IgD-negative memory B cell (primary cell): Measurements from ENCODE around the gene DEDD2. TPM values are rescaled to one million over a fixed set of nuclear protein-coding genes. Genes with fewer than 3 reads are reported as not detected.

Source experiments
- H3K27ac Mint-ChIP-seq, 3 donors: one replicate each; pipeline ENCODE4 v1.8.0; 2020 to 2022; ENCODE audit warnings: mild to moderate bottlenecking in 3 of 3, mixed read lengths in 3 of 3, moderate library complexity in 1 of 3
- H3K27me3 Mint-ChIP-seq: one replicate; pipeline ENCODE4 v1.8.0; 2021; ENCODE audit warnings: mixed read lengths
- H3K36me3 Mint-ChIP-seq: one replicate; pipeline ENCODE4 v1.8.0; 2020; ENCODE audit warnings: mild to moderate bottlenecking, mixed read lengths
- H3K4me1 Mint-ChIP-seq, 3 donors: one replicate each; pipeline ENCODE4 v1.8.0; 2020 to 2022; ENCODE audit warnings: mixed read lengths in 3 of 3, mild to moderate bottlenecking in 1 of 3
- H3K4me3 Mint-ChIP-seq, 4 donors: one replicate each; pipeline ENCODE4 v1.8.0; 2020 to 2022; ENCODE audit warnings: mild to moderate bottlenecking in 4 of 4, mixed read lengths in 4 of 4, moderate library complexity in 3 of 4
- H3K9me3 Mint-ChIP-seq, 3 donors: one replicate each; pipeline ENCODE4 v1.8.0; 2020 to 2021; ENCODE audit warnings: mixed read lengths in 3 of 3, mild to moderate bottlenecking in 1 of 3
- polyA plus RNA-seq: library from polyadenylated mRNA; unstranded; fragments of 300-500 nt; fragmentation: Illumina TruSeq; gene quantifications from one replicate; pipeline ENCODE4 v1.2.3, GENCODE V29; 2021

The DEDD2 gene
- polyA plus RNA-seq, 1 donor from 2014 or later = 159 TPM

DNA sequence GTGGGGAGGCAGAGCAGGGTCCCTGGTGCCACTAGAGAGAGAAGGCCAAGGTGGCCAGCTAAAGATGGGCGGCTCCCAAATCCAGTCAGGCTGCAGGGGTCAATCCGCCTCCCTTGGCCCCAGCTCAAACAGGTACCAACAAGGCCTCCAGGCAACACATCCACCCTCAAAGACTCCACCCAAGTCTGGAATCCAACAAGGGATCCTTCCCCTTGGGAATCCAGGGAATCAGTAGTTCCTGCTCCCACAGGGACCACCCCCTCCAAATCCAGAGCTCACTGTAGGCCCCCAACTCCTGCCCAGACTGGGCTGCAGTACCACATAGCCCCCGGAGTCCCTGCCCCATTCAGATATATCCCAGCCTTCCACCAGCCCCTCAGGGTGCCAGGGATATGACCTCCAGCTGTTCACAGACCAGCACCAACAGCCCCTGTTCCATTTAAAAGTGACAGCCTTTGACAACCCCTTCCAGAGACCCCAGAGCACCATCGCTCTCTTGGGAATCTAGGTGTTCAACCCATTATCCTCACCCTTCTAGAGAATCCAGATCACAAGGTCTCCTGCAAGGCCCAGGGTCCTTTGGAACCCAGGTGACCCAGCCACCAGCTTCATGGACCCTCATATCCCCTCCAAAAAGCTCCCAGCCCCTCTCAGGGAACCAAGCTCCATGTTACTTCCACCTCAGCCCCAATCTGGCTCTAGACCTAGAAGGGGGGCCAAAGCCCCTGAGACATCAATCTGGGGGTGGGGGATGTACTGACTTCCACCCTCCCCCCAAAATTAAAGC, 34.3 kb upstream of the DEDD2 start:
- no peaks in the 10 kb centered on the region for H3K36me3 Mint-ChIP-seq
- peak overlapping the region in 2 of 3 donors; percentile 83 to 92 for H3K27ac Mint-ChIP-seq
- peaks cover 14 to 18% (median 15%) of the 10 kb centered on the region in 3 donors for H3K4me1 Mint-ChIP-seq
- H3K27me3 Mint-ChIP-seq = peaks cover 9% of the 10 kb centered on the region
- H3K4me3 Mint-ChIP-seq = peak overlapping the region; percentile 75 to 88 (median 81)
- no peaks in the 10 kb centered on the region for H3K9me3 Mint-ChIP-seq

DNA sequence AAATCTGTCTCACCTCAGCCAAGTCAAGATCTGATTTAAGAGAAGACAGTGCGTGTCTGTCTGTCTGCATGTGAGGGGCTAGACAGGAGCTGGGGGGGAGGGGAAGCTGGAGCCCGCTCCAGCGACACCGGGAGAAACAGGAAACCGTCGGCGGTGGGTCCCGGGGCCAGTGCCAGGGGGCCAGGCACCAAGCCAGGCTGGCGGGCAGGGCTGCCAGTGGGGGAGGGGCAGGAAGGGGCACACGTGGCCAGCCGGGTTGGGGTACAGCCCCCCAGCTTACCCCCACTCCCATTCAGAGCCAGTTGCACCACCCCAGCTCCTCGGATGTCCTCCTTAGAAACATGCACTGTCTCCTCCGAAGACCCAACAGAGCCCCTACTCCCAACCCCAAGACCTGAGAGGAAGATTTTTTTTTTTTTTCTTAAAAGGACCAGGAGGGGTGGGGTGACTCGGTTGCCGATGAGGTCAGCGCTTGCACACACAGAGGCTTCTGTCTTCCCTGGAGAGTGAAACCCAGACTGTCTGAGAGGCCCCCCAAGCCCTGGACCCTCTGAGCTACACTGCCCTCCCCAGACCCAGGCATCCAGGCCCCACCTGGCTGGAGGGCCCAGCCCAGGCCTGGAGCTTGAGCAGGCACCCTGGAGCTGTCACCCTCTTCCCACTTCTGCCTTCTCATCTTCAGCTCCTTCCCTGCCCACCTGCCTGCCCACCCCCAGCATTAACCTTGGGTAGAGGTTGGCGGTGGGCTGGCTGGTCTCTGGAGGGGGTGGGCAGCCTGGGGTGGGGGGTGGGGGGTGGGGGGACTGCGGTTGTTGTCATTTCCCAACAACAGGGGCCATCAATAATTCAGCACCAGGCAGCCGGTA, 33.4 kb upstream of the DEDD2 start:
- Mint-ChIP-seq H3K27ac (peak overlapping the region in 1 of 3 donors; percentile 92), H3K4me3 (peak overlapping the region in 2 of 4 donors; percentile 23 to 37), H3K4me1 (peaks cover 10 to 15% (median 13%) of the 10 kb centered on the region in 3 donors), H3K36me3 (no peaks in the 10 kb centered on the region), H3K27me3 (peaks cover 3% of the 10 kb centered on the region), H3K9me3 (no peaks in the 10 kb centered on the region)

- peak overlapping the region in 2 of 4 donors; percentile 56 to 64 for H3K4me3 Mint-ChIP-seq
- H3K36me3 Mint-ChIP-seq = no peaks in the 10 kb centered on the region
- peak overlapping the region in 2 of 3 donors; percentile 74 to 80 for H3K27ac Mint-ChIP-seq
- H3K9me3 Mint-ChIP-seq = no peaks in the 10 kb centered on the region
- peaks cover 3% of the 10 kb centered on the region for H3K27me3 Mint-ChIP-seq
- H3K4me1 Mint-ChIP-seq = peaks cover 10 to 15% (median 12%) of the 10 kb centered on the region in 3 donors
Measured at GRCh38 chr19:42250183-42250665, 32.7 kb upstream of the DEDD2 start.

GRCh38 chr19:42249769-42250168, 32.3 kb upstream of the DEDD2 start:
- Mint-ChIP-seq H3K9me3 (no peaks in the 10 kb centered on the region), H3K4me3 (peak overlapping the region in 2 of 4 donors; percentile 56 to 64), H3K27me3 (peaks cover 3% of the 10 kb centered on the region), H3K36me3 (no peaks in the 10 kb centered on the region), H3K27ac (peak overlapping the region in 2 of 3 donors; percentile 74 to 80), H3K4me1 (peaks cover 13 to 19% (median 16%) of the 10 kb centered on the region in 3 donors)

DNA sequence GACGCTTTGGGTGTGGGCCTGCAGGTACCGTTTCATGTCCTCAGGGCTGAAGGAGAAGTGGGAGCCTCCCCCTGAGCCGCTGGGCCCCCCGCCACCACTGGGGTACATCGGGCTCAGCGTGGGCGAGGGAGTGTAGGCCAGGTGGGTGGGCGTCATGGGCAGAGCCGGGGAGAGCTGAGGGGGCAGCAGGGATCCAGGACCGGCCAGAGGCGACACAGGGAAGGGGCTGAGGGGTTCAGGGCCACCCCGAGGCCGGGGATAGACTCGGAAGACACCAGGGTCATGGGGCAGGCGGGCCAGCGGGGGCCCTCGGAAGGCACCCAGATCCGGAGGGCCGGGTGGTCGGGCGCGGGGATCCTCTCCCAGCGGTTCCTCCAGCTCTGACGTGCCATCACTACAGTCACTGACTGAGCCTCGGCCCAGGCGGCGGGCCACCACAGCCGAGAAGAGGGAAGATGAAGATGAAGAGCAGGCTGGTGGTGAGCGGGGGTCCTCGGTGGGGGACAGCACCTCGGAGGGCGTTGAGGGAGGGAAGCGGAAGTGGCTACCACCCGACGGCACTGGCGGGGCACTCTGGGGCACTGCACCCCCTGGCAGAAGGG, 31.8 kb upstream of the DEDD2 start:
- Mint-ChIP-seq H3K9me3 (no peaks in the 10 kb centered on the region), H3K27me3 (peaks cover 3% of the 10 kb centered on the region), H3K36me3 (no peaks in the 10 kb centered on the region), H3K4me1 (peaks cover 18 to 19% (median 18%) of the 10 kb centered on the region in 3 donors), H3K27ac (peak overlapping the region; percentile 74 to 80 (median 80)), H3K4me3 (peak overlapping the region in 1 of 4 donors; percentile 64)

- Mint-ChIP-seq H3K9me3 (no peaks in the 10 kb centered on the region), H3K27me3 (peaks cover 3% of the 10 kb centered on the region), H3K36me3 (no peaks in the 10 kb centered on the region), H3K4me1 (peaks cover 18 to 19% (median 19%) of the 10 kb centered on the region in 3 donors), H3K4me3 (peak overlapping the region in 1 of 4 donors; percentile 64), H3K27ac (no peak overlapping the region)
Measured at GRCh38 chr19:42248270-42249148, 31.0 kb upstream of the DEDD2 start.

DNA sequence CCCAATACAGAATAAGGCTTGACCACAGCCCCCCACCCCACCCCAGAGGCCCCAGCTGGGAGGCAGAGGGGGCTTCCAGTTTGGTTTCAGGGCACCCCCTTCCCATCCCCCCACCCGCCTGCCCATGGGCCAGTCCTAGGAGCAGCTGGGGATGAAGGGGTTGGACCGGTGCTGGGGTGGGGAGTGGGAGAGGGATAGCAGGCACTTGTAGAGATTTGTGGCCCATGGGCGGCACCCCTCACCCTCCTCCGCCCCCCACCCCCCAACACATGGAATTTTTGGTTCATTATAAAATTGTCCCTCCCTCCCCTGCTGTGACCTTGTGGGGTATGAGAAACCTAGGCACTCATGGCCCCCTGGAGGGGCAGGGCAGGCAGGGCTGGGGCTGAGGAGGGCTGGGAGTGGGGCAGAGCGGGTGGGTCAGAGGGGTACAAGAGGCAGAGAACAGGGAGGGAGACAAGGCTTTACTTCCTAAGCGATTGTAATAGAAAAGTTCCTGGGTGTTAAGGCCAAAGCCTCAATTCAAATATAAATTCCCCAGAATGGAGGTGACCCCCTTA, 30.2 kb upstream of the DEDD2 start:
- H3K27ac Mint-ChIP-seq = no peak overlapping the region
- H3K9me3 Mint-ChIP-seq = no peaks in the 10 kb centered on the region
- peaks cover 18 to 25% (median 19%) of the 10 kb centered on the region in 3 donors for H3K4me1 Mint-ChIP-seq
- peaks cover 2% of the 10 kb centered on the region for H3K27me3 Mint-ChIP-seq
- H3K4me3 Mint-ChIP-seq = no peak overlapping the region
- H3K36me3 Mint-ChIP-seq = no peaks in the 10 kb centered on the region

DNA sequence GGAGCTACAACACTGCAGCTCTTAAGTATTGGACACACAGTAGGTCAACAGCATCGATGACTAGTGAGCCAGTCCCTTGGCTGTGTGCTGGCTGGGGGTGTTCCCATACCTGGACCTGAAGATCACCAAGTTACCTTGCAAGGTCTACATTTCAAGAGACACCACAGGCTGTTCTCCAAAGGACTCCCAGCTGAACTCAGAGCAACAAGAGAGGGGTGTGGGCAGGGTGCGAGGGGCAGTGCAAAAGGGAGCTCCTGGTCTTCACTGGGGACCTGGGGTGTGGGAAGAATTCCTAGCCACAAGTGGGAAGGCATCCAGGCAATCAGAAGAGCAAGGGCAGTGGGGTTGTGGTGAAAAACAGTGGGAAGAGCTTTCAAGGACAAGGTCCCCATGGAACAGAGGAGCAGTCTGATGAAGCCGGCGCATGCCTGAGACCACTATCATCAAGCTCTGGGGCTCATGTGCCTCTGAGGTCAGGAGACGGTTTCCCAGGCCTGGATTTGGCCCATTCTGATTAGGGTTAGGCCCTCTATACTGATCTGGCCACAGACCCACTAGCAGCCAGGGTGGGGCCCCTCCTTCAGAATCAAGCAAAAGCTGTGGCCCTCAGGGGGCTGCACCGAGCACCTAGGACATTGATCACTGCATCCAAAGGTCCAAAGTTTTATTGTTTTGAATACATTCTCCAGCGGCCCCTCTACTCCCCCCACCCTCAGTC, 29.6 kb upstream of the DEDD2 start:
- peak overlapping the region in 1 of 4 donors; percentile 23 for H3K4me3 Mint-ChIP-seq
- H3K27me3 Mint-ChIP-seq = no peaks in the 10 kb centered on the region
- peak overlapping the region in 2 of 3 donors; percentile 89 to 93 for H3K27ac Mint-ChIP-seq
- H3K4me1 Mint-ChIP-seq = peaks cover 16 to 25% (median 16%) of the 10 kb centered on the region in 3 donors
- H3K36me3 Mint-ChIP-seq = no peaks in the 10 kb centered on the region
- H3K9me3 Mint-ChIP-seq = no peaks in the 10 kb centered on the region

DNA sequence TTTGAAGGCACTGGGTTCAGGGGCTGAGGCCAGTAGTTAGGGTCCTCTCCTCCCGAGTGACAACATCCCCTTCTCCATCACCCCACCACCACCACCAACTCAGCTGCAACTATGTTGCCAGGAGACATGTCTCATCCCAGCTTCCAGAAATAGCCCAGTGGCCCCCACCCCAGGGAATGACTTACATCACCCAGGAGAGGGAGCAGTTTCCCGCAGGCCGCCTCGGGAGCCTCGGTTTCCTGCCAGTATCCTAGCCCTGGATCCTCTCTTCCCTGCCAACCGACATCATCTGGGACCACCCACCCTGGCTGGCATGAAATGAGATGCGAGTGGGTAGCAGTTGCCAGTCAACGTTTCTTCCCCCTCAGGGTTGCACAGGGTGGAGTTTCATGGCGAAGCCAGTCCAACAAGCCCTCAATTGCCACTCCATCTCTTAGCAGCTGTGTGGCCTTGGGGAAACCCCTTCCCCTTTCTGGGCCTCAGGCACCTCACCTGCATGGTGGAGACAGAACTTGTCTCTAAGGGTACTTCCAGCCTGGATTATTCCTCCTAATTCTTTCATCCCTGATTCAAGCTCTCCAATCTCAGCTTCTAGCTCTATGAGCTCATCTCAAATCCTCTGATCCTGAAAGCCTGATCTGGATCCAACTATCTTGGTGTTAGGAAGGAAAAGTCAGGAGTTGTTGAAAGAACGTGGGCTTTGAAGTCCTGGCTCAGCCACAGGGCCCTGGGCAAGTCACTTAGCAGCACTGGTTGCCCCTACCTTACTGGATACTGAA, 28.9 kb upstream of the DEDD2 start:
- Mint-ChIP-seq H3K36me3 (no peaks in the 10 kb centered on the region), H3K27me3 (no peaks in the 10 kb centered on the region), H3K27ac (peak overlapping the region in 2 of 3 donors; percentile 89 to 93), H3K4me1 (peaks cover 14 to 20% (median 17%) of the 10 kb centered on the region in 3 donors), H3K9me3 (no peaks in the 10 kb centered on the region), H3K4me3 (peak overlapping the region in 1 of 4 donors; percentile 86)

- H3K27me3 Mint-ChIP-seq = no peaks in the 10 kb centered on the region
- no peaks in the 10 kb centered on the region for H3K9me3 Mint-ChIP-seq
- H3K4me3 Mint-ChIP-seq = peak overlapping the region in 3 of 4 donors; percentile 86 to 99 (median 99)
- peaks cover 20 to 21% (median 20%) of the 10 kb centered on the region in 3 donors for H3K4me1 Mint-ChIP-seq
- peak overlapping the region; percentile 93 to 99 (median 95) for H3K27ac Mint-ChIP-seq
- peaks cover 2% of the 10 kb centered on the region for H3K36me3 Mint-ChIP-seq
Measured at GRCh38 chr19:42245231-42245630, 27.8 kb upstream of the DEDD2 start.

- Mint-ChIP-seq H3K4me1 (peaks cover 16 to 26% (median 20%) of the 10 kb centered on the region in 3 donors), H3K36me3 (peaks cover 2% of the 10 kb centered on the region), H3K4me3 (peak overlapping the region; percentile 86 to 99 (median 99)), H3K27me3 (no peaks in the 10 kb centered on the region), H3K9me3 (no peaks in the 10 kb centered on the region), H3K27ac (peak overlapping the region; percentile 93 to 99 (median 95))
Measured at GRCh38 chr19:42244347-42245220, 27.1 kb upstream of the DEDD2 start.
